IMR-90 (cell line): Measurements from ENCODE around the gene SLC24A3. TPM values are rescaled to one million over a fixed set of nuclear protein-coding genes. Genes with fewer than 3 reads are reported as not detected.

Experiments used
- ATAC-seq: fragments of 200-7000 bp; cut with Tn5 transposase; 2 replicates; pipeline ENCODE4 v1.9.1; 2020; ENCODE audit warnings: low read depth, mild to moderate bottlenecking, moderate library complexity
- BruUV-seq: library from RNA; stranded (reverse); fragments of 400-500 nt; replicated peaks from 2 replicates; lab custom pipeline; 2021; lab: Mats Ljungman, UMichigan
- CTCF ChIA-PET: fragments of 300-600 bp; formaldehyde crosslinking; extraction: SDS; loops from one replicate; lab custom pipeline; 2021; ENCODE audit warnings: antibody characterized with exemption; lab: Yijun Ruan, JAX
- POLR2A ChIA-PET: fragments of 300-600 bp; sonication (Branson Sonifier 250); formaldehyde crosslinking; loops from one replicate; lab custom pipeline; 2022; ENCODE audit warnings: antibody characterized with exemption; ENCODE audit not compliant: unreplicated experiment; lab: Charles Lee
- DNase-seq: peaks from one replicate; pipeline ENCODE4 v3.0.0; 2013
- H2AFZ ChIP-seq: replicated peaks from 2 replicates; pipeline ENCODE3; 2013; ENCODE audit warnings: low read length, mild to moderate bottlenecking; ENCODE audit not compliant: poor library complexity
- H2AK5ac ChIP-seq: 2 replicates; pipeline ENCODE4 v1.6.1; 2013; ENCODE audit warnings: low read depth, low read length, inconsistent platforms
- H2AK9ac ChIP-seq: replicated peaks from 2 replicates; pipeline ENCODE3; 2013; ENCODE audit warnings: mild to moderate bottlenecking, low read depth, low read length, moderate library complexity; ENCODE audit not compliant: poor library complexity
- H2BK120ac ChIP-seq: 2 replicates; pipeline ENCODE4 v1.6.1; 2013; ENCODE audit warnings: low read depth, low read length, inconsistent platforms
- H2BK15ac ChIP-seq: 3 replicates; pipeline ENCODE4 v1.6.1; 2013; ENCODE audit warnings: low read depth, low read length, inconsistent platforms
- H2BK20ac ChIP-seq: 2 replicates; pipeline ENCODE4 v1.6.1; 2013; ENCODE audit warnings: low read depth, mild to moderate bottlenecking, inconsistent platforms, low read length, moderate library complexity
- H2BK5ac ChIP-seq: 2 replicates; pipeline ENCODE4 v1.6.1; 2013; ENCODE audit warnings: mild to moderate bottlenecking, low read depth, low read length, inconsistent platforms; ENCODE audit not compliant: poor library complexity, severe bottlenecking
- H3K14ac ChIP-seq: replicated peaks from 2 replicates; pipeline ENCODE4 v1.6.1; 2013; ENCODE audit warnings: low read depth, low read length, inconsistent platforms
- H3K18ac ChIP-seq: 2 replicates; pipeline ENCODE4 v1.6.1; 2013; ENCODE audit warnings: low read depth, low read length, control low read depth
- H3K23ac ChIP-seq: 2 replicates; pipeline ENCODE4 v1.6.1; 2013; ENCODE audit warnings: low read depth, low read length, inconsistent platforms
- H3K27ac ChIP-seq: 2 replicates; pipeline ENCODE4 v1.5.1; 2013; ENCODE audit warnings: mild to moderate bottlenecking, control low read depth, low read length; ENCODE audit not compliant: insufficient read depth
- H3K27me3 ChIP-seq: 2 replicates; pipeline ENCODE4 v1.6.1; 2013; ENCODE audit warnings: low read length; ENCODE audit not compliant: control insufficient read depth, insufficient read depth
- H3K36me3 ChIP-seq: 2 replicates; pipeline ENCODE4 v1.6.1; 2013; ENCODE audit warnings: low read length, mixed read lengths; ENCODE audit not compliant: control insufficient read depth, insufficient read depth
- H3K4ac ChIP-seq: 2 replicates; pipeline ENCODE4 v1.6.1; 2013; ENCODE audit warnings: low read depth, low read length, inconsistent platforms
- H3K4me1 ChIP-seq: 2 replicates; pipeline ENCODE4 v1.6.1; 2013; ENCODE audit warnings: low read length, mixed read lengths; ENCODE audit not compliant: control insufficient read depth, insufficient read depth
- H3K4me2 ChIP-seq: 2 replicates; pipeline ENCODE4 v1.6.1; 2013; ENCODE audit warnings: low read depth, mild to moderate bottlenecking, control low read depth, low read length, moderate library complexity
- H3K4me3 ChIP-seq: 2 replicates; pipeline ENCODE4 v1.5.1; 2013; ENCODE audit warnings: low read depth, mild to moderate bottlenecking, control low read depth, low read length, moderate library complexity; ENCODE audit not compliant: insufficient read depth
- H3K56ac ChIP-seq: 2 replicates; pipeline ENCODE4 v1.6.1; 2013; ENCODE audit warnings: low read length, inconsistent platforms; ENCODE audit not compliant: insufficient read depth; ENCODE audit errors: extremely low read depth
- H3K79me1 ChIP-seq, 2 experiments: 2 replicates each; pipeline ENCODE4 v1.6.1; 2013; ENCODE audit warnings: low read length in 2 of 2, inconsistent platforms in 1 of 2, low read depth in 1 of 2
- H3K9ac ChIP-seq: 2 replicates; pipeline ENCODE4 v1.6.1; 2013; ENCODE audit warnings: low read depth, low read length, control low read depth
- H3K9me1 ChIP-seq: 2 replicates; pipeline ENCODE4 v1.6.1; 2013; ENCODE audit warnings: low read length, inconsistent platforms; ENCODE audit not compliant: insufficient read depth
- H3K9me3 ChIP-seq: 2 replicates; pipeline ENCODE4 v1.6.1; 2013; ENCODE audit warnings: low read length; ENCODE audit not compliant: control insufficient read depth, insufficient read depth
- H4K20me1 ChIP-seq: 2 replicates; pipeline ENCODE4 v1.6.1; 2013; ENCODE audit warnings: low read length, inconsistent platforms; ENCODE audit not compliant: insufficient read depth
- H4K5ac ChIP-seq: 2 replicates; pipeline ENCODE4 v1.6.1; 2013; ENCODE audit warnings: mild to moderate bottlenecking, low read depth, low read length, control low read depth
- H4K8ac ChIP-seq, 2 experiments: 2 replicates each; pipeline ENCODE4 v1.6.1; 2013; ENCODE audit warnings: low read depth in 2 of 2, low read length in 2 of 2, control low read depth in 1 of 2, inconsistent platforms in 1 of 2
- H4K91ac ChIP-seq: 2 replicates; pipeline ENCODE4 v1.6.1; 2013; ENCODE audit warnings: low read depth, low read length, inconsistent platforms; ENCODE audit not compliant: insufficient read depth
- BHLHE40 ChIP-seq: fragments of 150-350 bp; IDR thresholded peaks from 2 replicates; pipeline ENCODE4 v1.6.1; 2016; ENCODE audit warnings: mild to moderate bottlenecking, low read depth, low read length
- CEBPB ChIP-seq: IDR thresholded peaks from 2 replicates; pipeline ENCODE4 v1.6.1; 2012; ENCODE audit warnings: low read depth, low read length, improper control_type of control experiment
- CHD1 ChIP-seq: IDR thresholded peaks from 2 replicates; pipeline ENCODE4 v1.6.1; 2012; ENCODE audit warnings: low read depth, low read length, improper control_type of control experiment
- FOS ChIP-seq: fragments of 150-350 bp; IDR thresholded peaks from 2 replicates; pipeline ENCODE4 v1.6.1; 2016; ENCODE audit warnings: low read depth, low read length
- MAFK ChIP-seq: IDR thresholded peaks from 2 replicates; pipeline ENCODE4 v1.6.1; 2012; ENCODE audit warnings: low read depth, low read length, improper control_type of control experiment
- MAZ ChIP-seq: IDR thresholded peaks from 2 replicates; pipeline ENCODE4 v1.6.1; 2012; ENCODE audit warnings: low read depth, mild to moderate bottlenecking, low read length, improper control_type of control experiment, moderate library complexity, borderline replicate concordance
- MXI1 ChIP-seq: IDR thresholded peaks from 2 replicates; pipeline ENCODE4 v1.6.1; 2012; ENCODE audit warnings: low read depth, mild to moderate bottlenecking, low read length, moderate library complexity, borderline replicate concordance
- NFE2L2 ChIP-seq: fragments of 150-350 bp; IDR thresholded peaks from 2 replicates; pipeline ENCODE4 v1.6.1; 2016; ENCODE audit warnings: low read depth, mild to moderate bottlenecking, low read length
- POLR2A ChIP-seq: IDR thresholded peaks from 2 replicates; pipeline ENCODE4 v1.6.1; 2012; ENCODE audit warnings: mild to moderate bottlenecking, low read depth, low read length
- RAD21 ChIP-seq: IDR thresholded peaks from 2 replicates; pipeline ENCODE4 v1.6.1; 2012; ENCODE audit warnings: low read length, improper control_type of control experiment
- RCOR1 ChIP-seq: IDR thresholded peaks from 2 replicates; pipeline ENCODE4 v1.6.1; 2012; ENCODE audit warnings: mild to moderate bottlenecking, low read length, improper control_type of control experiment; ENCODE audit not compliant: insufficient replicate concordance
- RFX5 ChIP-seq: IDR thresholded peaks from 2 replicates; pipeline ENCODE4 v1.8.0; 2012; ENCODE audit warnings: low read depth, mild to moderate bottlenecking, low read length, moderate library complexity
- SMC3 ChIP-seq: fragments of 150-350 bp; IDR thresholded peaks from 2 replicates; pipeline ENCODE4 v1.6.1; 2016; ENCODE audit warnings: low read depth, mild to moderate bottlenecking, antibody characterized with exemption, low read length, moderate library complexity
- WGBS, 2 experiments: methylation state at CpG; one replicate each; pipeline versions ENCODE4 v1.1.5 to v1.1.7; 2013; ENCODE audit warnings: missing lambda C conversion rate in 2 of 2; ENCODE audit not compliant: insufficient read length in 1 of 2; ENCODE audit errors: extremely low coverage in 2 of 2; 5-methylcytosine and 5-hydroxymethylcytosine counted together
- dilution Hi-C: fragments of 300-500 bp; cut with HindIII; formaldehyde crosslinking; loops from one replicate; pipeline ENCODE4 v1.14.3; 2018; ENCODE audit warnings: low sequenced_read_pairs; ENCODE audit not compliant: unreplicated experiment
- in situ Hi-C: fragments of 300-500 bp; cut with MboI; formaldehyde crosslinking; loops from 3 replicates; pipeline ENCODE4 v1.14.3; 2019; ENCODE audit warnings: low sequenced_read_pairs, inconsistent platforms, mixed read lengths
- intact Hi-C: fragments of 100-400 bp; cut with micrococcal nuclease; formaldehyde crosslinking; loops from 2 replicates; pipeline ENCODE4 v1.10.0; 2022
- polyA plus RNA-seq, 3 experiments: library from polyadenylated mRNA; depleted of rRNA; stranded (reverse); fragments of >200 nt; gene quantifications; 2 replicates each; pipeline ENCODE4 v1.2.3, GENCODE V29; 2012; ENCODE audit warnings: low replicate concordance in 1 of 3
- total RNA-seq: library from RNA; depleted of rRNA; stranded (reverse); fragments of >200 nt; gene quantifications from 2 replicates; pipeline ENCODE4 v1.2.3, GENCODE V29; 2012
- TF ChIP-seq, protein P1 (sequence below): fragments of 150-350 bp; IDR thresholded peaks from 2 replicates; pipeline ENCODE4 v1.6.1; 2017; ENCODE audit warnings: mild to moderate bottlenecking, antibody characterized with exemption, low read length, low read depth
- TF ChIP-seq, protein P2 (sequence below): conservative IDR thresholded peaks from 2 replicates; pipeline ENCODE4 v1.5.1; 2012; ENCODE audit warnings: mild to moderate bottlenecking, low read depth, low read length, improper control_type of control experiment
- TF ChIP-seq, protein P3 (sequence below): fragments of 150-350 bp; IDR thresholded peaks from 2 replicates; pipeline ENCODE4 v1.6.1; 2016; ENCODE audit warnings: low read depth, mild to moderate bottlenecking, low read length, moderate library complexity, borderline replicate concordance

The SLC24A3 gene
- total and polyA plus RNA-seq, 2 of the 4 experiments (the other 2 are of a cell fraction) = not detected

DNA sequence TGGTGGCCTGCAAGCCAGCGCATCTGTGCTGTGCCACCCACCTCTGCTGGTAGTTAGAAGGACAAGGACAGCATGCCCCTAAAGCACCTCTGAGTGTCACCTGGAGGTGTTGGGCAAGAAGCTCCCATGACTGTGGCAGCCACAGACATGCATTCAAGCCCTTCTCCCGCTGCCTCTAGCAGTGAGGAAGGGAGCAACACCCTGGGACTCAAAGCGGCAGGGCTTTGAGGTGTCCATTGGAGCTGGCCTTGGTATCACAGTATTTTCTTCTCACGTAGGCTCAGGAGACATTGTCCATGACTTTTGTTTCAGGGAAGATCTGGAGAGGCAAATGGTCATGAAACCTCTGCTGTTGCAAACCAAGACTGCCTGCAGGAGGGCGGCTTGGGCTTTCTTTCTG, 404.8 kb downstream of the SLC24A3 start:
- Histone ChIP-seq H4K91ac (no peak overlapping the region), H2BK120ac (no peak overlapping the region), H3K9me1 (no peaks in the 10 kb centered on the region; the same call in 1 of the 2 replicates), H2BK5ac (no peak overlapping the region), H3K4me1 (no peaks in the 10 kb centered on the region), H4K5ac (no peak overlapping the region), H3K27ac (no peak overlapping the region), H3K9ac (no peak overlapping the region), H2AK9ac (no peak overlapping the region), H3K4me3 (no peak overlapping the region), H3K4ac (no peak overlapping the region), H3K27me3 (no peaks in the 10 kb centered on the region), H3K36me3 (no peaks in the 10 kb centered on the region), H2AK5ac (no peak overlapping the region), H3K79me1 (no peaks in the 10 kb centered on the region), H3K9me3 (no peaks in the 10 kb centered on the region), H4K20me1 (no peaks in the 10 kb centered on the region), H3K56ac (no peak overlapping the region), H2BK15ac (no peak overlapping the region), H3K4me2 (no peak overlapping the region), H4K8ac (no peak overlapping the region), H3K14ac (no peak overlapping the region), H3K23ac (no peak overlapping the region), H3K18ac (no peak overlapping the region), H2BK20ac (no peak overlapping the region), H2AFZ (no peak overlapping the region)
- intact Hi-C loops (no loop called here), in situ Hi-C loops (no loop called here), dilution Hi-C loops (no loop called here)
- POLR2A ChIA-PET = no interaction called here
- CTCF ChIA-PET = interaction anchor here (0.6 to 1.0 kb wide), 2 partner anchors 11 to 12 kb away, joined by 3 to 4 read pairs; no protein-coding TSS in a partner anchor
- DNase-seq = no peak
- no TSS peak for BruUV-seq
- ATAC-seq = no peak
- 20% methylated on average over 1 of the region's 5 CpGs; no CpG with 5 or more reads in 1 of the 2 experiments for WGBS, 2 experiments
- TF ChIP-seq BHLHE40 = no peak
- TF ChIP-seq RFX5 = no peak
- TF ChIP-seq RCOR1 = no peak
- TF ChIP-seq, protein P1, sequence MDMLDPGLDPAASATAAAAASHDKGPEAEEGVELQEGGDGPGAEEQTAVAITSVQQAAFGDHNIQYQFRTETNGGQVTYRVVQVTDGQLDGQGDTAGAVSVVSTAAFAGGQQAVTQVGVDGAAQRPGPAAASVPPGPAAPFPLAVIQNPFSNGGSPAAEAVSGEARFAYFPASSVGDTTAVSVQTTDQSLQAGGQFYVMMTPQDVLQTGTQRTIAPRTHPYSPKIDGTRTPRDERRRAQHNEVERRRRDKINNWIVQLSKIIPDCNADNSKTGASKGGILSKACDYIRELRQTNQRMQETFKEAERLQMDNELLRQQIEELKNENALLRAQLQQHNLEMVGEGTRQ = no peak
- TF ChIP-seq NFE2L2 = no peak
- TF ChIP-seq, protein P2, sequence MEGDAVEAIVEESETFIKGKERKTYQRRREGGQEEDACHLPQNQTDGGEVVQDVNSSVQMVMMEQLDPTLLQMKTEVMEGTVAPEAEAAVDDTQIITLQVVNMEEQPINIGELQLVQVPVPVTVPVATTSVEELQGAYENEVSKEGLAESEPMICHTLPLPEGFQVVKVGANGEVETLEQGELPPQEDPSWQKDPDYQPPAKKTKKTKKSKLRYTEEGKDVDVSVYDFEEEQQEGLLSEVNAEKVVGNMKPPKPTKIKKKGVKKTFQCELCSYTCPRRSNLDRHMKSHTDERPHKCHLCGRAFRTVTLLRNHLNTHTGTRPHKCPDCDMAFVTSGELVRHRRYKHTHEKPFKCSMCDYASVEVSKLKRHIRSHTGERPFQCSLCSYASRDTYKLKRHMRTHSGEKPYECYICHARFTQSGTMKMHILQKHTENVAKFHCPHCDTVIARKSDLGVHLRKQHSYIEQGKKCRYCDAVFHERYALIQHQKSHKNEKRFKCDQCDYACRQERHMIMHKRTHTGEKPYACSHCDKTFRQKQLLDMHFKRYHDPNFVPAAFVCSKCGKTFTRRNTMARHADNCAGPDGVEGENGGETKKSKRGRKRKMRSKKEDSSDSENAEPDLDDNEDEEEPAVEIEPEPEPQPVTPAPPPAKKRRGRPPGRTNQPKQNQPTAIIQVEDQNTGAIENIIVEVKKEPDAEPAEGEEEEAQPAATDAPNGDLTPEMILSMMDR = no peak
- no peak for TF ChIP-seq SMC3
- TF ChIP-seq FOS = no peak
- no peak for TF ChIP-seq MXI1
- TF ChIP-seq, protein P3, sequence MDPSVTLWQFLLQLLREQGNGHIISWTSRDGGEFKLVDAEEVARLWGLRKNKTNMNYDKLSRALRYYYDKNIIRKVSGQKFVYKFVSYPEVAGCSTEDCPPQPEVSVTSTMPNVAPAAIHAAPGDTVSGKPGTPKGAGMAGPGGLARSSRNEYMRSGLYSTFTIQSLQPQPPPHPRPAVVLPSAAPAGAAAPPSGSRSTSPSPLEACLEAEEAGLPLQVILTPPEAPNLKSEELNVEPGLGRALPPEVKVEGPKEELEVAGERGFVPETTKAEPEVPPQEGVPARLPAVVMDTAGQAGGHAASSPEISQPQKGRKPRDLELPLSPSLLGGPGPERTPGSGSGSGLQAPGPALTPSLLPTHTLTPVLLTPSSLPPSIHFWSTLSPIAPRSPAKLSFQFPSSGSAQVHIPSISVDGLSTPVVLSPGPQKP = no peak
- TF ChIP-seq CEBPB = no peak
- TF ChIP-seq POLR2A = no peak
- no peak for TF ChIP-seq CHD1
- TF ChIP-seq MAFK = no peak
- no peak for TF ChIP-seq MAZ
- TF ChIP-seq RAD21 = no peak
